SHP77 treated with DMSO at 0.1 percent for 48 hours (cell line): ENCODE data around the gene CHRM4.

Experiments
- DNase-seq: peaks from one replicate; lab custom pipeline; 2025; lab: John Stamatoyannopoulos, UW

Gene CHRM4

DNA sequence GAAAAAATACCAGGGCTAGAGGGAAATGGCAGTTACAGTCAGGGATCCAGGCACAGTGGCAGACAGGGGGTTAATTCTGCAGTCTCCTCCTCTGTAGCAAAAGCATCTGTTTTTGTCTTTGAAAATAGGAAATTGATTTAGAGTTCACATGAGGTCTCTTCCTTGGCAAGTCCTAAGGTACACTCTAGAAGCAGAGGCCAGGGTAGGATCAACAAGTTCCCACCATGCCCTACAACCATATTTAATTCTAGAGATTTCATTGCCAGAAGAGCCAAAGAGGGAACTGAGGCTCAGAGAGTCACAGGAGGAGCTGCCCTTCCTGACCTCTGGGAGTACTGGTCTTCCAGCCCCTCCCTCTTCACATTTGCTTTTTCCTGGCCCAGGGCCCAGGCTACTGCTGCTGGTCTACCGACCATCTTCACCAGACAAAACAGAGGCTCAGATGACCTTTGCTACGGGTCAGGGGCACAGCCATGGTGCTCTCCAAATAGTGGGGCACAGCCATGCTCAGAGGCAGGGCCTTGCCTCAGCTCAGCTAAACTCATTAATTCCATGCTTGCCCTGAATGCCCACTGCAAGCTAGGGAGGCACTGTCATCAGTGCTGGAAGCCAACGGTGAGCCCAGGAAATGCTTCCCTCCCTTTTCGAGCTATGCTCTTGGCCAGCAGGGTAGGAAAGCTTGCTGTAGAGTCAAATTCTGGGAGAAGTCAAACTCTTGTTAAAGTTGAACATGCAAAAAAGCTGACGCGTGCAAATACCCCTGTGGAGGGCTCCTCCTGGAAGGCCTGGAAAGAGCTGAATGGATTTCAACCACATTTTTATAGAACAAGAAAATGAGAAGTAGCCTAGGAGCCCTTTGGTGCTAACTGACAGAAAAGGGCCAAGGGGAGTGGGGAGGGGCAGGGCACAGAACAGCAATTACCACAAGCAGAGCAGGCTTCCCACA is 11.7 kb upstream of the CHRM4 start:
- no peak for DNase-seq

DNA sequence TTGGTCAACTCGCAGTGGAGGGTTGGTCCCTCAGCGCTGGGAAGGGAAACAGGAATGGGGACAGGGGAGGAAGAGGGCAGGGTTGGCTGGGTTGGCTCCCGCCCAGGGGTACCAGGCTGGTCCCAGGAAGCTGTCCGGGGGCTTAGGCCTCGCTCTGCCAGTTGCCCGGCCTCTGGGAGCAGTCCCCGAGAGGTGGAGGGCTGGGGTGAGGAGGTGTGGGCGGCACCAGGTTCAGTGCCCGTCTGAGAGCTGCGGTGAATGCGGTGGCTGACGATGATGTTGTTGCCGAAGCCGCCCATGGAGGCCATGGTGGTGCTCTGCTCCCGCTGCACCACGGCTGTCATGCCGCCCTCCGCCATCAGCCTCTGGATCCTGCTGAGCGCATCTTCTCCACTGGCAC is 6.0 kb upstream of the CHRM4 start:
- no peak for DNase-seq

DNA sequence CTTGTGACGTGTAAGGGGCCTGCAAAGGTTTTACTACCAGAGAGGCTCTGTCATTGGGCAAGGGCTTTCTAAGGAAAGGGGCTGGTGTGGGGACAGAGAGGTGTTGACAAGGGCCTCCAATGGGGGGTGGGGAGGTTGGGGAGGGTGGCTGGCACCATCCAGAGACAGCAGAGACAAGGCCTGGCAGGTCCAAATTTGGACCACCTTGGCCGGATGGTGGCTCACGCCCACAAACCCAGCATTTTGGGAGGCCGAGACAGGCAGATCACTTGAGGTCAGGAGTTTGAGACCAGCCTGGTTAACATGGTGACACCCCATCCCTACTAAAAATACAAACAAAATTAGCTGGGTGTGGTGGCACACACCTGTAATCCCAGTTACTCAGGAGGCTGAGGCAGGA is 2.2 kb upstream of the CHRM4 start:
- DNase-seq: no peak

DNA sequence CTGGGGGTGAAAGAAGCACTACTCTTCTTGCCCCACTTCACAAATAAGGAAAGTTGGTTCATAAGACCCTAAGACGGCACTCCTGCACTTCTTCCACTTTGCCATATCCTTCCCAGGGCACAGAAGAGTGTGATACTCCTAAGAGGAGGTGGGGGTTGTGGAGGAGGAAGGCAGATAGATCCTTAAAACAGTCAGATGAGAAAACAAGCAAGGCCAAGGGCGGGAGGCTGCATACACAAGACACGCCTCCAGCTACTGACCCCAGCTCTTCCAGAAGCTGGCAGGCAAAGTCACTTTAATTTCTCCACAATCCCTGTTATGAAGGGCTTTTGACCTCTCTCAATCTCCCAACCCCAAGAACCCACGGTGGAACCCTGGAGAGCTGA is 1.6 kb upstream of the CHRM4 start:
- no peak for DNase-seq

DNA sequence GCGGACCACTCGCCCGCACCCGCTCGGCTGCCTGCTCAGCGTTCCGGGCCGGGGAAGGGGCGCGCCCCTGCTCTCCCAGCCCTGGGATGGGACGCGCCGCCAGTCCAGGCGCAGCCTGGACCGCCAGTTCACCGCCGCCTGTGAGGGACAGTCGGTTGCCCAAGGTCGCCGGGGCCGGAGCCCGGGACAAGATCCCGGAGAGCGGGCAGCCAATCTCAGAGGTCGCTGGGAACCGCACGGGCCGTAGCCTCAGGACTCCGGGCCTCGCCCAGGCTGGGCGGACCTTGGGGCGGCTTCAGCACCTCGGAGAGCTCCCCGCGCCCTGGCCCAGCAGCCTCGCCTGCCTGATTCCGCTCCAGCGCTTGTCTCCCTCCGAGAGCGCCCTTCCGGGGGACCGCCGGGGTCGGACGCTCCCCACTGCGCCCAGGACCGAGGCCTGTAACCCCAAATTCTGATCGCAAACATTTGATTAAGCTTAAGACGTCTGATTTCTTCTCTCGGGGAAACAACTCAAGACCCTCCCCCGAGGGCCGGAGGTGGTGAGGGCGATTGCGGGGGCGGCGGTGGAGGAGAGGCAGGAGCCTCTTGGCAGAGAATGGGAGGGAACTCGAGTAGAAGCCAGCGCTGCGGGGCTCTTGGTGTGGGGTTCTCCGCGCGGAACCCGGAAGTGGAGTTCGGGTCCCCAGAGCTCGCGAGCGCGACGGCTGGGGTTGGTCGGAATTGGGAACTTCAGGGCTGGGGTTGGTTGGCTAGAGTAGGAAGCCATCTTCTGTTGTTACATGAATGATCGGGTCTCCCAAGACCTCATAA is 1.1 kb upstream of the CHRM4 start:
- no peak for DNase-seq

DNA sequence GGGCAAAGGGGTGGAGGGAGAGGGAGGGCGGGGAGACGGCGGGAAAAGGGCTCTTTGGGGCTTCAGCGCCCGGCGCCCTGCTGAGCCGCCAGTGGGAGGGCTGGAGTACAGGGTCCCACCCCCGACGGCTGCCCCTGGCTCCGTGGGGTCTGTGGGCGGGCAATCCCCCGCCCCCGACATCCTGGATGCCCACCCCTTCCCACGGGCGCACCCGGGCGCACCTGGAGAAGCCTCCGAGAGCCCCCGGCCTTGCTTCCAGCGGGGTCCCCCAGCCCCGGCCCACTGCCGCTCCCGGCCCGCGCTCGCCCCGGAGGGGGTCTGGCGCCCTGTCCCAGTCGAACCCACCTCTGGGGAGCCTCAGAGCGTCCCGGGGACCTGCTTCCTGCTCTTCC is 394 bp downstream of the CHRM4 start:
- no peak for DNase-seq

DNA sequence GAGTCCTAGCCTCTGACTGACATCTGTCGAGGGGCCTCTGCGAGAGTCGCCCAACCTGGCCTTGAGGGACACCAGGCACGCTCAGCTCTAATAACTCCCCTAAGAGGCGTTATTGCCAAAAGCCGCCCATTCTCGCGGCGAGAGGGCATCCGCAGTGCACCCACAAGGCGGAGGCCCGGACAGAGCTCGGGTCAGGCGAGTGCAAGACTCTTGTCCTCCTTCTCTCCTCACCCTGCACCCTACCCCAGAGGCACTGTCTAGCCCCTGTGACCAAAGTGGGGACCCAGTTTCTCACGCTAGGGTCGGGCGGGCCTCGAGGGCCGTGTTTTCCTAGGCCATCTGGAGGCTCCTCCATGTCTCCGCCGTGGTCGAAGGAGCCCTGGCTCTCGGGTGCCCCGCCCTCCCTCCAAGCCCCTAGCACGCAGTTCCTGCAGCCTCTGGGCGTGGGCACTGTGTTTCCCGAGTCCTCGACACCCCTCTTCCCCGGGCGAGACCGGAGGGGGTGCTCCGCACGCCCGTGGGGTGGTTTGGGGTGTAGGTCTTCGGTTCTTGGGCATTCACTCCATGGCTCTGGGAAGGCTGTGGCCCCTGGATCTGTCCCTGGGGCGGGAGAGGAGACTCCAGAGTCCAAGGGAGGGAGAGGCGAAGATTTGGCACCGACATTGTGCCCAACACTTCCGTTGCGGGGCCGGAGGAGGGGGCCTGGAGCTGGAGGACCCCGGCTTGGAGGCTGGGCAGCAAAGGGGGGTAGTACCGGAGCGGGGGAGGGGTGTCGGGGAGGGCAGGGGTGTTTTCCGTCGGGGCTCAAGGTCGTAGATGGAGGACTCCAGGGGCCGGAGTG is 1.0 kb downstream of the CHRM4 start:
- no peak for DNase-seq

DNA sequence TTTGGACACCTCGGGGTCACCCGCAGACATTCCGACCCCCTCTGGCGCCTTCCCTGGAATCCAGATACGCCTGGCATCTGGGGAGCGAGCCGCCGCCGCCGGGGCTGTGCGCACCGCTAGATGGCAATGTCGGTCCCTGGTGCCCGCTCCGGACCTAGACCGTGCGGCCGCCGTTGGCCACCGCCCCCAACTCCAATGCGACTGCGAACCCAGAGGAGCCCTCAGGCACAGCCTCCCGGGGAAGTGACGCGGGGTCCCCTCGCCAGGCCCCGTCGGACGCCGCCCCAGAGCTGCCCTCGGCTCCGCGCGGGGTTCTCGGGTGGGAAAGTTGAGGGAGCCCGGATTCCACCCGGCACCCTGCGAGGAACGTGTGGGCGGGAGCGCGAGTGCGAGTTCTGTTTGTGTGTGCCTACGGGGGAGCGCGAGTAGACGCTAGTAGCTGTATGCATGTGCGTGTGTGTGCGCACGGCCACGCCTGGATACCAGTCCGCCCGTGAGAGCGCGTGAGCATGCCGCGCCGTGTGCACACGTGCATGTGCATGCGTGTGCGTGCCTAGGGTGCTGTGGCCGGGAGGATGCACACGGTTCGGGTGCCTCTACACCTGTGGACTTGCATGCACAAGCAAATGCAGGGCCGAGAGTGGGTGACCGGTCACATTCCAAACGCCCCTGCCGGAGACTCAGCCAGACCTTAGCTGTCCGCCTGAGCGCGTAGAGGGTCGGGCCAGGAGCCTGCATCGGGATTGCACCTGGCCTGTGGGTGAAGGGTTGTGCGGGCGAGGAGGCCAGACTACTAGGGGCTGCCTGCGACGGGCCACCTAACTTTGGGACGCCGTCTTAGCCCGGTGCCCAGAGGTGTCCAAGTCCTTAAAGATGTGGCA is 1.9 kb downstream of the CHRM4 start:
- peak; percentile 57 for DNase-seq

DNA sequence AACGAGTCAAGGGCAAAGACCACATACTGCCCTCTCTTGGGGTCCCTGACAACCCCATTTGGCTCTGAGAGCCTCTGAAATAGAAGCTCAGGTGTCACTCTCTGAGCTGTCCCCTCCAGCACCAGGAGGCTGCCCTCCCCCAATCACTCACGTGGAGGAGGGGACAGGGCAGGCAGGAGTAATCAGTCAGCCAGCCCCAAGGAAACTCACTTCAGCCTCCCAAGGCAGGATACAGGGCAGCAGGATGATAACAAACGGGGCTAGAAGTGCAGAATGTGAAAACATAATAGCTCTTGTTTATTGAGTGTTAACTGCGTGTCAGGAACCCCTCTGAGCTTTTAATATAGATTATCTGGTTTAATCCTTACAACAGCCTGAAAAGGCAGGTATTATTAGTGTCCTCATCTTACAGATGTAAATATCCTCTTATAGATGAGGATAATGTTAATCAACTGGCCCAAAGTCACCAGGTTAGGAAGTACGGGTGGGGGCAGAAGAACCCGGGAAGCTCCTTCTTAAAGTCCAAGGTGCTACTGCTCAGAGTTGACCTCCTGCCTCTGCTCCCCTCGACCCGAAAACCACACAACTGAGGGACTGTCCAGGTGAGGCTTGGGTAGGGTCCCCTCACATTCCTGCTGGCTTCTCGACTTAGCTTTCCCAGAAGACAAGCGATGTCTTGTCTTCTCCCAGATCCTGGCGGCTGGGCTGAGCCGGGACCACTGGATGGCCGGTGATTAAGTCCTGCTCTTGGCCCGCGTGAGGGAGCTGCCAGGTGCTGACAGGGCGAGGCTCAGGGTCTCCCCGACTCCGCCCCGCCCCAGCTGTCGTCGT is 2.7 kb downstream of the CHRM4 start:
- DNase-seq: no peak

DNA sequence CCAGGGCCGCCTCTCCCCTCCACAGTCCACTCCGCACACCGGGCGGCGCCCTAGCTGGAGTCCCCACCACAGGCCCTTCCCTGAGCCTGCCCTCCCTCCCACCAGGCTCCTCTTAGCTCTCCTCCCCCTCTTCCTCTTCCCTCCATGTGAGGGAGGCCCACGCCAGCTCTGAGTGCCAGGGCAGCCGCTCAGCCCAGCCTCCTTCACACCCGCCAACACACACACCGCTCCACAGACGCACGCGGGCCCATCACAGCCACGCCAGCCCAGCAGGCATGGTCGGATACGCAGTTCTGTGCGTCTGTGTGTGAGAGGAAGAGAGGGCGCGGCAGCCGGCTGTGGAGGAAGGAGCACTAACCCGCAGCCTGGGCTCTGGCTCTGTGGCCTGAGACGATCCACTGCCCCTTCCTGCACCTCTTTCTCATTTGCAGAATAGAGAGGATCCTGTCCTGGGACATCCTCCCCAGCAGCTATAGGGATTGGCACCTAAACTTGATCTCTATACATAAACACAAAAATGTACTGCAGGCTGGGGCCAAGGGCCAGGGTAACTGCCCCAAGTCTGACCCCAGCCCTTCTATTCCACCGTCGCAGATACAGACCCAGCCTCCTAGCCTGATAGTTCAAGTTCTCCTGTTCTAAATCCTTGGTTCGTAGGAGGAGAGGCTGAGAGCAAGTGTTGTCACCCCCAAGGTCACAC is 3.5 kb downstream of the CHRM4 start:
- no peak for DNase-seq

DNA sequence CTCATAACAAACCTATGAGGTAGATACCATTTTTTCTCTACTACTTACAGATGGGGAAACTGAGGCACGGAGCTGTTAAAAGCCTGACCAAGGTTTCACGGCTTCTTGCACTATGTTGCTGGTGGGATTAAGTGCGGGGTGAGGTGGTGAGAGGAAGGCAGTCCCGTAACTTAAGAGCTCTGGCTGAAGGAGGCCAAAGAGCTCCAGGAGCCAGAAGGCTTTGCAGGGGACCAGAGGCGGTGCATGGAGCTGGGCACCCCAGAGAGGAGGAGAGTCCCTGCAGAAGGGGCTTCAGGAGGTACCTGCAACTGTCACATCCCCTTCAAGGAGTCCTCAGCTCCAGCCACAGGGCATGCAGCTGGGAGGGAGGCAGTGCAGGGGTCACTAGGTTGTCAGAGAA is 4.1 kb downstream of the CHRM4 start:
- DNase-seq: no peak

DNA sequence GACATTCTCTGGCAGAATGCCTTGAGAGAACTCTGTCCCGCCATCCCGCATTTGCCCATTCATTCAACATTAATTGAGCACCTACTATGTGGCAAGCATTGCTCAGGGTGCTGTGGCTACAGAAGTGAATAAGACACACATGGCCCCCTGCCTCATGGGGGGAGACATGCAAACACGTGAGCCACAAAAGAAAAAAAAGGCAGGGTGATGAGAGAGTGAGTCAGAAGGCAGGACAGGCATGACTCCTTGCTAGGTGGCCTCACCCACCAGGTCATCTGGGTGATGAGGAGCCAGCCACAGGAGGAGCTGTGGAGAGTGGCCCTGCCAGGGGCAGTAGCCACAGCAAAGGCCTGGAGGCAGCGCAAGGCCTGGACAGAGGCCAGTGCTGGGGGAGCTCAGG is 4.9 kb downstream of the CHRM4 start:
- DNase-seq: no peak

DNA sequence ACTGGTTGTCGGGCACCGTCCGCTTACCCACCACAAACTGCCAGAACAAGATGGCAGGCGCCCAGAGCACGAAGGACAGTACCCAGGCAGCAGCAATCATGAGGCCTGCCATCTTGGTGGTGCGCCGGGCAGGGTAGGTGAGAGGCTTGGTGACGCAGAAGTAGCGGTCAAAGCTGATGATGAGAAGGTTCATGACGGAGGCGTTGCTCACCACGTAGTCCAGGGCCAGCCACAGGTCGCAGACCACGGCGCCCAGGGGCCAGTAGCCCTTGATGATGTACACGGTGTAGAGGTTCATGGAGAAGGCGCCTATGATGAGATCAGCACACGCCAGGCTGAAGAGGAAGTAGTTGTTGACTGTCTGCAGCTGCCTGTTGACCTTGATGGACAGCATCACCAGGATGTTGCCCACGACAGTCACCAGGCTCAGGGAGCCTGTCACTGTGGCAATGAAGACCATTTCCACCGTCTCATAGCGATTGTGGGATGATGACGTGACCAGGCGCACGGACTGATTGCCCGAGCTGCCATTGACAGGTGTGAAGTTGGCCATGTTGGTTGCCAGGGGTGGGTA is 5.5 kb downstream of the CHRM4 start:
- no peak for DNase-seq

DNA sequence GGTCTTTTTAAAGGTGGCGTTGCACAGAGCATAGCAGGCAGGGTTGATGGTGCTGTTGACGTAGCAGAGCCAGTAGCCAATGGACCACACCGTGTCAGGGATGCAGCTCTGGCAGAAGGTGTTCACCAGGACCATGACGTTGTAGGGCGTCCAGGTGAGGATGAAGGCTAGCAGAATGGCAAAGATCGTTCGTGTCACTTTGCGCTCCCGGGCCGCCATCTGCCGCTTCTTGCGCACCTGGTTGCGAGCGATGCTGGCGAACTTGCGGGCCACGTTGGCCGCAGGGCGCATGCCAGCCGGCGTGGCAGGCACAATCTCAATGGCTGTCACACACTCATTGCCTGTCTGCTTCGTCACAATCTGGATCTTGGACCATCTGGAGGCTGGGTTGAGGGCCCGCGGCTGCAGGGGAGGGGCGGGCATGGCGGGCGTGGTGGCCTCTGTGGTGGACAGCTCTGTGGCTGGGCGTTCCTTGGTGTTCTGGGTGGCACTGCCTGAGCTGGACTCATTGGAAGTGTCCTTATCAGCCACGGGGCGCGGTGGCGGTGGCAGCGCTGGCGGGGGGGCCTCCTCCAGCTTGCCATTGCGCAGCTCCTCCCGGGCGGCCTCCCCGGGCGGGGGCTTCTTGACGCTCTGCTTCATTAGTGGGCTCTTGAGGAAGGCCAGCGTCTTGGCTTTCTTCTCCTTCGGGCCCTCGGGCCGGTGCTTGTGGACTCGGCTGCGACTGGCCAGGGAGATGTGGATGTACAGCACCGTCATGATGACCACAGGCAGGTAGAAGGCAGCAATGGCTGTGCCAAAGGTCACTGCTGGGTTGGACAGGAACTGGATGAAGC is 6.2 kb downstream of the CHRM4 start:
- no peak for DNase-seq

DNA sequence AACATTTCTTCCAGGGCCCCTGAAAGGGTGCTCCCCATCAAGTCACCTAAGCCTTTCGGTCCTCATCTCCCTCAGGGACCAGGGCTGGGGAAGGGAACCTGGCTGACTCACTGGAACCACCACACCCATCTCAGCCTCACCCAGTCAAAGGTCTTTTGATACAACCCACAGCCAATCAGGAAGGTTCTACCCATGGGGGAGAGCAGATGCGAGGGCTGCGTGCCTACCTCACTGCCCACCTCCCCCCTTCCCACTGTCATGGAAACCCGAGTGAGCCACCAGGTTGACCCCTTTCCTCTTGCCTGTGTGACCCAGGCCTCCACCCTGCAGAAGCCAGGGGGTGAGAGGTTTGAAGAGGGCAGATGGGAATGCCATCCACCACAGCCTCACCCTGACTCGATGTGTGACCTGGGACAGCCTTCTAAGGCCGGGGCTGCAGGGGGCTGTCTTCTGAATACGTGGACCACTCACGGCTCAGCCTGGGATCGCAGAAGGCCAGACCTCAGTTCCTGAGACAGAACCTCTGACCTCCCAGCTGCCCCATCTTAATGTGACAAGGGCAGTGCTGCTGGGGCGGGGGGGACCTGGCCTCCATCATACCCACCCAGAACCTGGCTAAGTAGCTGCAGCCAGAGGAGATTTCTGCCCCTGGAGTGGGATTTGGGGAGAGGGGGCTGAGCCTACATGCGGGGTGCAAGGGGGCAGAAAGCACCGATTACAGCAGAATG is 7.4 kb downstream of the CHRM4 start:
- no peak for DNase-seq

DNA sequence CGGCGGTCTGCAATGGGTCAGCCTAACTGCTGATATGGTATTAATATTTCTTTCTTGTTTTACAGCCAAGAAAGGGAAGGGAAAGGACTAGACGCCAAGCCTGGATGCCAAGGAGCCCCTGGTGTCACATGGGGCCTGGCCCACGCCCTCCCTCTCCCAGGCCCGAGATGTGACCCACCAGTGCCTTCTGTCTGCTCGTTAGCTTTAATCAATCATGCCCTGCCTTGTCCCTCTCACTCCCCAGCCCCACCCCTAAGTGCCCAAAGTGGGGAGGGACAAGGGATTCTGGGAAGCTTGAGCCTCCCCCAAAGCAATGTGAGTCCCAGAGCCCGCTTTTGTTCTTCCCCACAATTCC is 8.2 kb downstream of the CHRM4 start:
- no peak for DNase-seq

DNA sequence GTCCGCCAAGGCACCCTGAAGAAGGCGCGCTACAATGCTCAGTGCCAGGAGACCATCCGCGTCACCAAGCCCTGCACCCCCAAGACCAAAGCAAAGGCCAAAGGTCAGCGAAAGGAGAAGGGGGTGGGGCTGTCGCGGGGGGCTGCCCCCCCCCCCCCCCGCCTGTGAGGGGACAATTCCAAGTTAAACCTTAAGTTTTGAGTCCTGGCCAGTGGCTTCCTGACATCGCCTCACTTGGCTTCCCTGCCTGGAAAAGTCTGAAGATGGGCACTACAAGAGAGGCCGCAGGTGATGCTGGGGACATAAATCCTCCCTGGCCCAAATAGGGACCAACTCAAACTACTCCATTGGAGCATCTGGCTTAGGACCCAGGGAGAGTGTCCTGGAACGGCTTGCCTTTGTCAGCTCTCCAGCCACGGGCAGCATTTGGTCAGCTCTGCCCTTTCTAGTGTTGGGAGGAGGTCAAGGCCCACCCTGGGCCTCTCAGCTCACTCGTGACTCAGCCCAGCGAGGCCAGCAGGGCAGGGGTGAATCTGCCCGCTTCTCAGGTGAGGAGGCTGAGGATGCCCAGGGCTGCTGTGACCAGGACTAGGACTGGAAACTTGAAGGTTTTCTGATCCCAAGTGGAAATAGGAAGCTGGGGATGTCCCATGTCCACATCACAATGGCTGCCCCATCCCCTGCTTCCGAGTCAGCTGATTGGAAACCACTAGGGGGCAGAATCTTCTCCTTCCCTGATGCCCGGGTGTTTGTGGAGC is 8.8 kb downstream of the CHRM4 start:
- DNase-seq: no peak
